GM12878 (cell line): Measurements from ENCODE around the gene TBPL2. TPM values are rescaled to one million over a fixed set of nuclear protein-coding genes. Genes with fewer than 3 reads are reported as not detected.

Experiments used
- ATAC-seq: fragments of 200-7000 bp; cut with Tn5 transposase; 3 replicates; pipeline ENCODE4 v1.9.1; 2020; ENCODE audit warnings: mild to moderate bottlenecking, moderate library complexity
- BruUV-seq: library from RNA; stranded (reverse); fragments of 400-500 nt; replicated peaks from 2 replicates; lab custom pipeline; 2021; lab: Mats Ljungman, UMichigan
- CTCF ChIA-PET: fragments of 300-600 bp; sonication (Branson Sonifier 250); formaldehyde crosslinking; extraction: SDS; loops from one replicate; lab custom pipeline; 2021; ENCODE audit warnings: inconsistent platforms; lab: Yijun Ruan, JAX
- POLR2A ChIA-PET: fragments of 350-600 bp; formaldehyde crosslinking; extraction: SDS; loops from one replicate; lab custom pipeline; 2021; ENCODE audit warnings: inconsistent platforms; lab: Charles Lee
- RAD21 ChIA-PET: fragments of 300-600 bp; sonication (Branson Sonifier 250); formaldehyde crosslinking; loops from one replicate; lab custom pipeline; 2023; ENCODE audit warnings: antibody characterized with exemption; ENCODE audit not compliant: unreplicated experiment; lab: Charles Lee
- SMC1A ChIA-PET: fragments of 300-600 bp; sonication (Branson Sonifier 250); formaldehyde crosslinking; loops from one replicate; lab custom pipeline; 2023; ENCODE audit not compliant: unreplicated experiment, uncharacterized antibody; lab: Charles Lee
- DNase-seq: peaks from one replicate; pipeline ENCODE4 v3.0.0-alpha.2; 2011; ENCODE audit warnings: low read depth, low spot score
- FAIRE-seq: peaks from 3 replicates; lab custom pipeline; 2011; peaks lifted over from hg19 to GRCh38; lab: Jason Lieb, UNC
- H2AFZ ChIP-seq: 2 replicates; pipeline ENCODE4 v1.6.0; 2011; ENCODE audit warnings: low read depth, low read length, control low read depth; ENCODE audit not compliant: control insufficient read depth
- H3K27ac ChIP-seq: 2 replicates; pipeline ENCODE4 v1.5.1; 2011; ENCODE audit warnings: control low read depth; ENCODE audit not compliant: control insufficient read depth, insufficient read depth
- H3K27me3 ChIP-seq, 2 experiments: replicated peaks in 1 of 2; 2 replicates each; pipeline versions ENCODE4 v1.6.0 to v1.6.1; 2011; ENCODE audit warnings: low read length in 1 of 2; ENCODE audit not compliant: control insufficient read depth in 2 of 2, insufficient read depth in 2 of 2
- H3K36me3 ChIP-seq, 2 experiments: 2 replicates each; pipeline ENCODE4 v1.5.1; 2011; ENCODE audit warnings: low read length in 1 of 2; ENCODE audit not compliant: control insufficient read depth in 2 of 2, insufficient read depth in 2 of 2
- H3K4me1 ChIP-seq: 2 replicates; pipeline ENCODE4 v1.6.1; 2011; ENCODE audit warnings: mild to moderate bottlenecking, low read length, moderate library complexity, mixed read lengths; ENCODE audit not compliant: control insufficient read depth, insufficient read depth
- H3K4me2 ChIP-seq: 2 replicates; pipeline ENCODE4 v1.6.0; 2011; ENCODE audit warnings: control low read depth; ENCODE audit not compliant: control insufficient read depth, insufficient read depth
- H3K4me3 ChIP-seq: fragments of 200-600 bp; sonication (generic); 2 replicates; pipeline ENCODE4 v1.5.1; 2016
- H3K79me2 ChIP-seq: 2 replicates; pipeline ENCODE4 v1.6.0; 2011; ENCODE audit warnings: low read length; ENCODE audit not compliant: control insufficient read depth, insufficient read depth
- H3K9ac ChIP-seq: 2 replicates; pipeline ENCODE4 v1.8.0; 2011; ENCODE audit warnings: low read length, control low read depth, mixed read lengths; ENCODE audit not compliant: control insufficient read depth, insufficient read depth
- H3K9me3 ChIP-seq: replicated peaks from 3 replicates; pipeline ENCODE4 v1.5.1; 2011; ENCODE audit warnings: mild to moderate bottlenecking, low read length; ENCODE audit not compliant: control insufficient read depth, insufficient read depth
- H4K20me1 ChIP-seq: 2 replicates; pipeline ENCODE4 v1.6.0; 2011; ENCODE audit not compliant: control insufficient read depth, insufficient read depth
- BCL11A ChIP-seq: IDR thresholded peaks from 2 replicates; pipeline ENCODE4 v1.6.1; 2011; ENCODE audit warnings: low read depth, low read length
- CREM ChIP-seq: IDR thresholded peaks from 2 replicates; pipeline ENCODE4 v1.6.1; 2014; ENCODE audit warnings: antibody characterized with exemption, low read depth
- DPF2 ChIP-seq: fragments of 450-650 bp; IDR thresholded peaks from 2 replicates; pipeline ENCODE4 v1.6.1; 2017; ENCODE audit warnings: mild to moderate bottlenecking
- EED ChIP-seq: sonication (generic); IDR thresholded peaks from 2 replicates; pipeline ENCODE4 v1.6.1; 2016; ENCODE audit warnings: antibody characterized with exemption, low read depth
- EGR1 ChIP-seq, 2 experiments: IDR thresholded peaks; 1 replicate in 1 of 2; 2 replicates in 1 of 2; pipeline ENCODE4 v1.6.1; 2011 to 2012; ENCODE audit warnings: low read depth in 2 of 2, low read length in 2 of 2, borderline replicate concordance in 1 of 2, mild to moderate bottlenecking in 1 of 2, moderate library complexity in 1 of 2
- ETV6 ChIP-seq, 2 experiments: fragments of 450-650 bp in 1 of 2; IDR thresholded peaks in 1 of 2; conservative IDR thresholded peaks in 1 of 2; 2 replicates each; pipeline ENCODE4 v1.6.1; 2014; ENCODE audit warnings: antibody characterized with exemption in 1 of 2, borderline replicate concordance in 1 of 2, low read depth in 1 of 2, mild to moderate bottlenecking in 1 of 2, moderate library complexity in 1 of 2
- IKZF1 ChIP-seq: fragments of 450-650 bp; conservative IDR thresholded peaks from 2 replicates; pipeline ENCODE4 v1.6.1; 2017; ENCODE audit warnings: antibody characterized with exemption, mild to moderate bottlenecking
- IKZF2 ChIP-seq, 2 experiments: fragments of 450-650 bp; IDR thresholded peaks; 2 replicates each; pipeline ENCODE4 v1.6.1; 2017; ENCODE audit warnings: mild to moderate bottlenecking in 2 of 2, moderate library complexity in 2 of 2
- IRF4 ChIP-seq: IDR thresholded peaks from 2 replicates; pipeline ENCODE4 v1.6.1; 2011; ENCODE audit warnings: low read depth, low read length
- JUNB ChIP-seq: IDR thresholded peaks from 2 replicates; pipeline ENCODE4 v1.6.1; 2016; ENCODE audit warnings: antibody characterized with exemption, mild to moderate bottlenecking
- LARP7 ChIP-seq: fragments of 450-650 bp; IDR thresholded peaks from 2 replicates; pipeline ENCODE4 v1.6.1; 2017; ENCODE audit warnings: mild to moderate bottlenecking
- MTA2 ChIP-seq: fragments of 450-650 bp; IDR thresholded peaks from 2 replicates; pipeline ENCODE4 v1.6.1; 2016; ENCODE audit warnings: low read depth, mild to moderate bottlenecking, moderate library complexity
- NFIC ChIP-seq: IDR thresholded peaks from 2 replicates; pipeline ENCODE4 v1.6.1; 2012; ENCODE audit warnings: low read depth, mild to moderate bottlenecking, inconsistent platforms, low read length, moderate library complexity
- RAD21 ChIP-seq: IDR thresholded peaks from 2 replicates; pipeline ENCODE4 v1.6.1; 2011; ENCODE audit warnings: mild to moderate bottlenecking, low read depth, low read length, moderate library complexity; ENCODE audit not compliant: insufficient read depth
- RUNX3 ChIP-seq: IDR thresholded peaks from 2 replicates; pipeline ENCODE4 v1.6.1; 2012; ENCODE audit warnings: low read length, inconsistent platforms
- WRNIP1 ChIP-seq: IDR thresholded peaks from 2 replicates; pipeline ENCODE4 v1.6.1; 2011; ENCODE audit warnings: low read depth, low read length, improper control_type of control experiment, borderline replicate concordance
- YBX1 ChIP-seq: fragments of 450-650 bp; IDR thresholded peaks from 2 replicates; pipeline ENCODE4 v1.6.1; 2016; ENCODE audit warnings: antibody characterized with exemption
- WGBS: methylation state at CpG from one replicate; pipeline ENCODE4 v1.1.6; 2016; ENCODE audit warnings: low lambda C conversion rate; ENCODE audit not compliant: insufficient replicate concordance, insufficient coverage; ENCODE audit errors: missing lambda C conversion rate; 5-methylcytosine and 5-hydroxymethylcytosine counted together
- in situ Hi-C: fragments of 300-500 bp; cut with MboI; formaldehyde crosslinking; loops from 9 replicates; pipeline ENCODE4 v1.14.3; 2018; ENCODE audit warnings: mixed read lengths
- intact Hi-C: fragments of 100-400 bp; cut with micrococcal nuclease; formaldehyde crosslinking; loops from one replicate; pipeline ENCODE4 v1.14.2; 2022; ENCODE audit not compliant: unreplicated experiment
- polyA plus RNA-seq, 11 experiments: library from polyadenylated mRNA; depleted of rRNA in 4 of 11; unstranded in 6 of 11; stranded (reverse) in 5 of 11; fragments of >200 nt; fragmentation: Nextera tagmentation in 4 of 11; fragmentation: Illumina TruSeq in 1 of 11; extraction: Ambion mirVana in 4 of 11; extraction: Trizol in 1 of 11; gene quantifications; 1 replicate in 1 of 11; 2 replicates in 10 of 11; pipeline versions ENCODE4 v1.2.1 to v1.2.3, GENCODE V29; 2011 to 2016; ENCODE audit warnings: inconsistent platforms in 2 of 11, missing spikeins in 2 of 11, low read depth in 1 of 11
- total RNA-seq, 4 experiments: library from RNA; depleted of rRNA in 3 of 4; stranded (reverse); fragments of >200 nt in 3 of 4; fragmentation: Illumina TruSeq in 1 of 4; extraction: Trizol in 1 of 4; gene quantifications; 2 replicates each; pipeline versions ENCODE4 v1.2.1 to v1.2.3, GENCODE V29; 2013 to 2021

Gene TBPL2
- total and polyA plus RNA-seq, 10 of the 15 experiments (the other 5 are each of a cell fraction or from before 2014, with no cell fraction given), result 0.41 TPM; not detected in 9

DNA sequence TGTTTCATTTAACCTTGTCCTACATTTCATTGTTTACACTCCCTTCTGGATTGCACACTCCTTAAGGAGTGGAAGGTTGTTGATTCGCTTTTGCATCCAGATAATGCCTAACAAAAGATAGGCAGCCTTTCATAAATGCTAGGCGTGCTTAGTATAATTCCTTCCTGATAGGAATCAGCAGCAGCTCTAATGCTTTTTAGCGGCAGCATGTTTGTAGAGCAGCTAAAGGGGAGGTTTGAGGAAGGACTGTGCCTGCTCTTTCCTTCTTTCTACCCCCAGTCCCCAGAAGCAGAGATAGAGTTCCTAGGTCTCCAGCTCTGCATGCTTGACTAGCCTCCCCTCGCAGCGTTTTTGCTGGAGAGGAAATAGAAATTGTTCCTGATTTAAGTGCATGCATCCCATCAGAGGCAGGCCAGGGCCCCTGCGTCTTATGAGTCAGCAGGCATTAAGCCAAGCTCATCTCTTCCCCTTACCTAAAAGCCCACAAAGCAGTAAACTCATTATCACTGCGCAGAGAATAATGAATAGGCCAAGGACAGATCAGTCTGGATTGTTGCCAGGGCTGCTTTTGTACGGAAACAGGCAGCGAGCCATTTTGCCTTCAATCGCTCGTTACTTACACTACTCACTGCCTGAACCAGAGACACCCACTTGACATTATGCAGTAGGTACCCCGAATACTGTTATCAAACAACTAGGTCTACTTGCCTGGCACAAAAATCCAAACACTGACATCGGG lies 14.0 kb upstream of the TBPL2 start:
- SMC1A ChIA-PET, result interaction anchor here (1.2 to 1.4 kb wide), 2 partner anchors 8 to 117 kb away, joined by 4 read pairs; no protein-coding TSS in a partner anchor
- Histone ChIP-seq H3K79me2 (no peaks in the 10 kb centered on the region), H3K4me3 (no peak overlapping the region), H3K9me3 (no peaks in the 10 kb centered on the region), H3K27me3 (no peaks in the 10 kb centered on the region), H3K27ac (no peak overlapping the region), H2AFZ (no peak overlapping the region), H4K20me1 (no peaks in the 10 kb centered on the region), H3K4me1 (peaks cover 5% of the 10 kb centered on the region; the same call in 1 of the 2 replicates), H3K9ac (no peak overlapping the region), H3K4me2 (no peak overlapping the region), H3K36me3 (no peaks in the 10 kb centered on the region)
- peak; percentile 19 for ATAC-seq
- TF ChIP-seq EED, result peak; percentile 84
- TF ChIP-seq RUNX3, result peak; percentile 34; the same call in 1 of the 2 replicates
- peak in 1 of 2 experiments; percentile 42; a peak in 1 of 4 replicates for TF ChIP-seq ETV6 (conservative IDR thresholded peaks at IDR 0.05 in 1 of 2, IDR thresholded peaks at IDR 0.05 in 1 of 2; ENCODE audit: borderline replicate concordance in 1 of 2, low read depth in 1 of 2)
- no peak for TF ChIP-seq YBX1
- TF ChIP-seq WRNIP1, result no peak
- no peak for TF ChIP-seq EGR1 (IDR thresholded peaks at IDR 0.05; ENCODE audit: borderline replicate concordance in 1 of 2, low read depth in 2 of 2, low read length in 2 of 2)
- peak; percentile 63; the same call in 1 of the 2 replicates for TF ChIP-seq MTA2
- peak; percentile 33 to 53; a peak in 1 of 4 replicates for TF ChIP-seq IKZF2 (IDR thresholded peaks at IDR 0.05)
- peak; percentile 37; the same call in 1 of the 2 replicates for TF ChIP-seq IRF4
- peak; percentile 61 for TF ChIP-seq IKZF1
- TF ChIP-seq JUNB, result peak; percentile 78
- TF ChIP-seq BCL11A, result peak; percentile 51; the same call in 1 of the 2 replicates
- 0 out of 2 replicates have a peak, but pooled peaks have one; percentile 23 for TF ChIP-seq CREM
- no peak for TF ChIP-seq LARP7
- TF ChIP-seq RAD21, result no peak
- TF ChIP-seq DPF2, result peak; percentile 50; the same call in 1 of the 2 replicates
- 0 out of 2 replicates have a peak, but pooled peaks have one; percentile 42 for TF ChIP-seq NFIC
- CTCF ChIA-PET, result interaction anchor here (0.8 to 2.5 kb wide), 5 partner anchors 8 to 1020 kb away, joined by 3 to 13 read pairs (median 3); no protein-coding TSS in a partner anchor
- no peak for FAIRE-seq
- intact Hi-C loops (no loop called here), in situ Hi-C loops (no loop called here)
- DNase-seq, result no peak
- BruUV-seq, result no TSS peak
- WGBS, result 38% methylated on average over 13 of the region's 13 CpGs
- POLR2A ChIA-PET, result no interaction called here
- RAD21 ChIA-PET, result no interaction called here
